Measurements from ENCODE around the gene YPEL1.

The YPEL1 gene

GRCh38 chr22:21735200-21736083 lies at the start of gene YPEL1:
YPEL1 (minus strand) TSS chr22:21735794; CDS start chr22:21710744, 25,050 bp downstream.
- Histone ChIP-seq H3K4me3 (ENCODE audit: low read length) (peak within 1 kb of the TSS; percentile 81), H3K4me1 (ENCODE audit: insufficient read depth, low read length) (peaks cover 9% of the 10 kb centered on the region), H3K27ac (ENCODE audit: low read length) (no peak within 1 kb of the TSS), H3K27me3 (ENCODE audit: insufficient read depth, low read length) (peaks cover 53% of the 10 kb centered on the region), H3K9ac (ENCODE audit: low read depth, low read length) (peak within 1 kb of the TSS; percentile 86; the same call in 1 of the 2 replicates), H3K36me3 (ENCODE audit: insufficient read depth, low read depth, low read length) (no peaks in the 10 kb centered on the region), H3K9me3 (ENCODE audit: insufficient read depth, low read depth, low read length) (no peaks in the 10 kb centered on the region)

GRCh38 chr22:21780259-21780658 lies 44.7 kb upstream of the YPEL1 start:
- no peaks in the 10 kb centered on the region for H3K9me3 ChIP-seq (ENCODE audit: insufficient read depth, low read depth, low read length)
- no peaks in the 10 kb centered on the region for H3K4me1 ChIP-seq (ENCODE audit: insufficient read depth, low read length)
- peaks cover 45% of the 10 kb centered on the region for H3K36me3 ChIP-seq (ENCODE audit: insufficient read depth, low read depth, low read length)
- no peak overlapping the region for H3K27ac ChIP-seq (ENCODE audit: low read length)
- no peak overlapping the region for H3K9ac ChIP-seq (ENCODE audit: low read depth, low read length)
- H3K4me3 ChIP-seq (ENCODE audit: low read length), result no peak overlapping the region
- H3K27me3 ChIP-seq (ENCODE audit: insufficient read depth, low read length), result no peaks in the 10 kb centered on the region

- H3K27ac ChIP-seq (ENCODE audit: low read length), result no peak overlapping the region
- H3K9me3 ChIP-seq (ENCODE audit: insufficient read depth, low read depth, low read length), result no peaks in the 10 kb centered on the region
- no peak overlapping the region for H3K4me3 ChIP-seq (ENCODE audit: low read length)
- no peaks in the 10 kb centered on the region for H3K4me1 ChIP-seq (ENCODE audit: insufficient read depth, low read length)
- no peaks in the 10 kb centered on the region for H3K27me3 ChIP-seq (ENCODE audit: insufficient read depth, low read length)
- peaks cover 37% of the 10 kb centered on the region for H3K36me3 ChIP-seq (ENCODE audit: insufficient read depth, low read depth, low read length)
- no peak overlapping the region for H3K9ac ChIP-seq (ENCODE audit: low read depth, low read length)
Measured at GRCh38 chr22:21779444-21779843, 43.9 kb upstream of the YPEL1 start.

GRCh38 chr22:21778705-21779363 lies 43.2 kb upstream of the YPEL1 start:
- Histone ChIP-seq H3K9me3 (ENCODE audit: insufficient read depth, low read depth, low read length) (no peaks in the 10 kb centered on the region), H3K9ac (ENCODE audit: low read depth, low read length) (no peak overlapping the region), H3K27me3 (ENCODE audit: insufficient read depth, low read length) (no peaks in the 10 kb centered on the region), H3K27ac (ENCODE audit: low read length) (no peak overlapping the region), H3K4me1 (ENCODE audit: insufficient read depth, low read length) (no peaks in the 10 kb centered on the region), H3K4me3 (ENCODE audit: low read length) (no peak overlapping the region), H3K36me3 (ENCODE audit: insufficient read depth, low read depth, low read length) (peaks cover 40% of the 10 kb centered on the region)

GRCh38 chr22:21771631-21771976 lies 36.0 kb upstream of the YPEL1 start:
- H3K27me3 ChIP-seq (ENCODE audit: insufficient read depth, low read length), result no peaks in the 10 kb centered on the region
- no peaks in the 10 kb centered on the region for H3K9me3 ChIP-seq (ENCODE audit: insufficient read depth, low read depth, low read length)
- no peak overlapping the region for H3K27ac ChIP-seq (ENCODE audit: low read length)
- H3K9ac ChIP-seq (ENCODE audit: low read depth, low read length), result no peak overlapping the region
- no peak overlapping the region for H3K4me3 ChIP-seq (ENCODE audit: low read length)
- H3K4me1 ChIP-seq (ENCODE audit: insufficient read depth, low read length), result no peaks in the 10 kb centered on the region
- peaks cover 77% of the 10 kb centered on the region for H3K36me3 ChIP-seq (ENCODE audit: insufficient read depth, low read depth, low read length)

- H3K9me3 ChIP-seq (ENCODE audit: insufficient read depth, low read depth, low read length), result no peaks in the 10 kb centered on the region
Measured at GRCh38 chr22:21768435-21768834, 32.8 kb upstream of the YPEL1 start.

GRCh38 chr22:21766691-21767462 lies 31.3 kb upstream of the YPEL1 start:
- no peak overlapping the region for H3K9ac ChIP-seq (ENCODE audit: low read depth, low read length)
- no peaks in the 10 kb centered on the region for H3K4me1 ChIP-seq (ENCODE audit: insufficient read depth, low read length)
- no peaks in the 10 kb centered on the region for H3K27me3 ChIP-seq (ENCODE audit: insufficient read depth, low read length)
- no peaks in the 10 kb centered on the region for H3K9me3 ChIP-seq (ENCODE audit: insufficient read depth, low read depth, low read length)
- peaks cover 98% of the 10 kb centered on the region for H3K36me3 ChIP-seq (ENCODE audit: insufficient read depth, low read depth, low read length)
- no peak overlapping the region for H3K4me3 ChIP-seq (ENCODE audit: low read length)
- no peak overlapping the region for H3K27ac ChIP-seq (ENCODE audit: low read length)

More at GRCh38 chr22:21768435-21768834, 32.8 kb upstream of the YPEL1 start:
- Histone ChIP-seq H3K27ac (ENCODE audit: low read length) (no peak overlapping the region), H3K4me1 (ENCODE audit: insufficient read depth, low read length) (no peaks in the 10 kb centered on the region), H3K9ac (ENCODE audit: low read depth, low read length) (no peak overlapping the region), H3K27me3 (ENCODE audit: insufficient read depth, low read length) (no peaks in the 10 kb centered on the region), H3K36me3 (ENCODE audit: insufficient read depth, low read depth, low read length) (peaks cover 94% of the 10 kb centered on the region), H3K4me3 (ENCODE audit: low read length) (no peak overlapping the region)

GRCh38 chr22:21765909-21766529 lies 30.4 kb upstream of the YPEL1 start:
- H3K27ac ChIP-seq (ENCODE audit: low read length), result no peak overlapping the region

GRCh38 chr22:21764038-21764804 lies 28.6 kb upstream of the YPEL1 start:
- Histone ChIP-seq H3K27me3 (ENCODE audit: insufficient read depth, low read length) (no peaks in the 10 kb centered on the region), H3K4me3 (ENCODE audit: low read length) (no peak overlapping the region), H3K9me3 (ENCODE audit: insufficient read depth, low read depth, low read length) (no peaks in the 10 kb centered on the region), H3K36me3 (ENCODE audit: insufficient read depth, low read depth, low read length) (peaks cover 86% of the 10 kb centered on the region), H3K27ac (ENCODE audit: low read length) (no peak overlapping the region), H3K9ac (ENCODE audit: low read depth, low read length) (no peak overlapping the region), H3K4me1 (ENCODE audit: insufficient read depth, low read length) (no peaks in the 10 kb centered on the region)

More at GRCh38 chr22:21765909-21766529, 30.4 kb upstream of the YPEL1 start:
- H3K4me1 ChIP-seq (ENCODE audit: insufficient read depth, low read length), result no peaks in the 10 kb centered on the region
- H3K9me3 ChIP-seq (ENCODE audit: insufficient read depth, low read depth, low read length), result no peaks in the 10 kb centered on the region
- no peaks in the 10 kb centered on the region for H3K27me3 ChIP-seq (ENCODE audit: insufficient read depth, low read length)
- no peak overlapping the region for H3K4me3 ChIP-seq (ENCODE audit: low read length)
- peaks cover 98% of the 10 kb centered on the region for H3K36me3 ChIP-seq (ENCODE audit: insufficient read depth, low read depth, low read length)
- H3K9ac ChIP-seq (ENCODE audit: low read depth, low read length), result no peak overlapping the region

- H3K27me3 ChIP-seq (ENCODE audit: insufficient read depth, low read length), result no peaks in the 10 kb centered on the region
- H3K4me3 ChIP-seq (ENCODE audit: low read length), result no peak overlapping the region
- peaks cover 74% of the 10 kb centered on the region for H3K36me3 ChIP-seq (ENCODE audit: insufficient read depth, low read depth, low read length)
- H3K9ac ChIP-seq (ENCODE audit: low read depth, low read length), result no peak overlapping the region
- H3K9me3 ChIP-seq (ENCODE audit: insufficient read depth, low read depth, low read length), result no peaks in the 10 kb centered on the region
- H3K4me1 ChIP-seq (ENCODE audit: insufficient read depth, low read length), result no peaks in the 10 kb centered on the region
- no peak overlapping the region for H3K27ac ChIP-seq (ENCODE audit: low read length)
Measured at GRCh38 chr22:21762712-21763581, 27.4 kb upstream of the YPEL1 start.

Data from iPS-20b (cell line).